Activated T-helper 1 cell treated with anti-CD3 and anti-CD28 coated beads, Interleukin-12 subunit alpha, Interleukin-12 subunit beta, Interleukin-2, Interleukin-4 antibody, amounts not matched to agents 30 ng/mL and 10 ng/mL and 1 ng/mL, durations not matched to agents 14 hours and 24 hours and 36 hours (primary cell): Measurements from ENCODE around the gene MSI1. TPM values are rescaled to one million over a fixed set of nuclear protein-coding genes. Genes with fewer than 3 reads are reported as not detected.
"Not testable (repeated sequence)": the region's sequence is repeated elsewhere in the genome, so short reads cannot be mapped to it uniquely, and the experiment has no call there.

Experiments used
- DNase-seq: peaks from one replicate; pipeline ENCODE4 v3.0.0; 2021; ENCODE audit warnings: low spot score
- H3K27ac Mint-ChIP-seq: one replicate; pipeline ENCODE4 v1.8.0; 2021; ENCODE audit warnings: mild to moderate bottlenecking, mixed read lengths
- H3K27me3 Mint-ChIP-seq: one replicate; pipeline ENCODE4 v1.8.0; 2022; ENCODE audit warnings: mild to moderate bottlenecking, moderate library complexity, mixed read lengths; ENCODE audit not compliant: insufficient read depth
- H3K36me3 Mint-ChIP-seq: one replicate; pipeline ENCODE4 v1.8.0; 2021; ENCODE audit warnings: low read depth, mixed read lengths
- H3K4me1 Mint-ChIP-seq: one replicate; pipeline ENCODE4 v1.8.0; 2021; ENCODE audit warnings: low read depth, mixed read lengths
- H3K4me3 Mint-ChIP-seq: one replicate; pipeline ENCODE4 v1.8.0; 2021; ENCODE audit warnings: mild to moderate bottlenecking, moderate library complexity, mixed read lengths
- H3K9me3 Mint-ChIP-seq: one replicate; pipeline ENCODE4 v1.8.0; 2021; ENCODE audit warnings: mixed read lengths
- intact Hi-C: fragments of 100-400 bp; cut with micrococcal nuclease; formaldehyde crosslinking; loops from one replicate; pipeline ENCODE4 v1.15.1; 2024
- total RNA-seq: library from RNA; stranded (reverse); gene quantifications from 2 replicates; pipeline ENCODE4 v1.2.3, GENCODE V29; 2022

Gene MSI1
- total RNA-seq, 1 donor from 2014 or later: not detected

DNA sequence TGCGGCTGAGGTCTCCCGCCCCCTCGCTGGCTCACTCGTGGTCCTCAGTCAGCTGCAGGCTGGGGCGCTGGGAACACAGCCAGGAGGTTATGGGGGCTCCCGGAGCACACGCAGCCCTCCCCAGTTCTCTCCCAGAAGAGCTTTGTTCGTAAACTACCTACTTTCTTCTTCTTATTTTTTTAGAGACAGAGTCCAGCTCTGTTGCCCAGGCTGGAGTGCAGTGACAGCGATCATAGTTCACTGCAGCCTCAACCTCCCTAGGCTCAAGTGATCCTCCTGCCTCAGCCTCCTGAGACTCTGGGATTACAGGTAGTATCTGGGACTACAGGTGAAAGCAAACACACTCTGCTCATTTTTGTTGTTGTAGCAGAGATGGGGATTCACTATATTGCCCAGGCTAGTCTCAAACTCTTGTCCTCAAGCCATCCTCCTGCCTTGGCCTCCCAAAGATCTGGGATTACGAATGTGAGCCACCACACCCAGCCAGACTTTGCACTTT, 25.9 kb downstream of the MSI1 start:
- Mint-ChIP-seq H3K27ac (no peak overlapping the region), H3K27me3 (peaks cover under 1% of the 10 kb centered on the region), H3K4me1 (no peaks in the 10 kb centered on the region), H3K36me3 (no peaks in the 10 kb centered on the region), H3K4me3 (no peak overlapping the region), H3K9me3 (peaks cover 5% of the 10 kb centered on the region)
- no peak for DNase-seq
- intact Hi-C loops: no loop called here

- intact Hi-C loops: no loop called here
Measured at GRCh38 chr12:120342175-120343038, 26.6 kb downstream of the MSI1 start.

GRCh38 chr12:120339256-120339655, 29.7 kb downstream of the MSI1 start:
- Mint-ChIP-seq H3K4me1 (no peaks in the 10 kb centered on the region), H3K27ac (no peak overlapping the region), H3K4me3 (no peak overlapping the region), H3K9me3 (peaks cover 27% of the 10 kb centered on the region), H3K36me3 (peaks cover 3% of the 10 kb centered on the region), H3K27me3 (peaks cover 7% of the 10 kb centered on the region)
- no peak for DNase-seq
- intact Hi-C loops: no loop called here

More at GRCh38 chr12:120342175-120343038, 26.6 kb downstream of the MSI1 start:
- Mint-ChIP-seq H3K9me3 (peaks cover 12% of the 10 kb centered on the region), H3K4me1 (no peaks in the 10 kb centered on the region), H3K4me3 (no peak overlapping the region), H3K36me3 (peaks cover 3% of the 10 kb centered on the region), H3K27me3 (peaks cover 6% of the 10 kb centered on the region), H3K27ac (no peak overlapping the region)
- DNase-seq: no peak

- Mint-ChIP-seq H3K9me3 (peaks cover 27% of the 10 kb centered on the region), H3K27me3 (peaks cover 12% of the 10 kb centered on the region), H3K36me3 (peaks cover 3% of the 10 kb centered on the region), H3K27ac (no peak overlapping the region), H3K4me3 (no peak overlapping the region), H3K4me1 (no peaks in the 10 kb centered on the region)
- no peak for DNase-seq
- intact Hi-C loops: no loop called here
Measured at GRCh38 chr12:120337730-120338129, 31.2 kb downstream of the MSI1 start.

DNA sequence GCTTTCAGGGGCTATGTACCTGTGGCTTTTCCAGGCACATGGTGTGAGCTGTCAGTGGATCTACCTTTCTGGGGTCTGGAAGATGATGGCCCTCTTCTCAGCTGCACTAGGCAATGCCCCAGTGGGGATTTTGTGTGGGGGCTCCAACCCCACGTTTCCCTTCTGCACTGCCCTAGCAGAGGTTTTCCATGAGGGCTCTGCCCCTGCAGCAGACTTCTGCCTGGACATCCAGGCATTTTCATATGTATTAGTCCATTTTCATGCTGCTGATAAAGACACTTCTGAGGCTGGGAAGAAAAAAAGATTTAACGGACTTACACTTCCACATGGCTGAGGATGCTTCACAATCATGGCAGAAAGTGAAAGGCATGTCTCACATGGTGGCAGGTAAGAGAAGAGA, 32.6 kb downstream of the MSI1 start:
- H3K4me3 Mint-ChIP-seq, intact Hi-C loops, H3K27ac Mint-ChIP-seq, H3K36me3 Mint-ChIP-seq, DNase-seq, H3K4me1 Mint-ChIP-seq: not testable (repeated sequence)
- peaks cover 12% of the 10 kb centered on the region for H3K27me3 Mint-ChIP-seq
- H3K9me3 Mint-ChIP-seq: peaks cover 27% of the 10 kb centered on the region

GRCh38 chr12:120335447-120335846, 33.5 kb downstream of the MSI1 start:
- not testable (repeated sequence) for H3K36me3 Mint-ChIP-seq

DNA sequence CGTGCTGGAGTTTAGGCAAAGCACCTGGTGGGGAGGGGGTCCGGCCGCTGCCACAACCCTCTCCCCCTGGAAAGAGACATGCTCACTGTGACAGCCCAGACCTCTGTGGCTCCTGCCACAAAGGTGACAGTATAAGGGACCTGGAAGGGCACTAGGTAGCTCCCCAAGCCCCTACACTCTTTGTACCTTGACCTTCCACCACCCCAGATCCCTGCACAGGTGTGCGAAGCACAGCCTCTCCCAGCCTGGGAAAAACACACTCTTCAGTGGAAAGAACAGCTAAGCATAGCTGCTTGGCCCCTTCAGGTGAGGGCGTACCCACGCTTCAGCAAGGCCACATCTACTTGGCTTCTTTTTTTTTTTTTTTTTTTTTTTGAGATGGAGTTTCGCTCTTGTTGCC, 36.4 kb downstream of the MSI1 start:
- Mint-ChIP-seq H3K27ac (no peak overlapping the region), H3K4me1 (no peaks in the 10 kb centered on the region), H3K27me3 (peaks cover 14% of the 10 kb centered on the region), H3K36me3 (no peaks in the 10 kb centered on the region), H3K4me3 (no peak overlapping the region), H3K9me3 (peaks cover 16% of the 10 kb centered on the region)
- intact Hi-C loops: no loop called here
- DNase-seq: no peak

More at GRCh38 chr12:120335447-120335846, 33.5 kb downstream of the MSI1 start:
- intact Hi-C loops, H3K27ac Mint-ChIP-seq, H3K4me1 Mint-ChIP-seq, H3K4me3 Mint-ChIP-seq, DNase-seq: not testable (repeated sequence)
- peaks cover 12% of the 10 kb centered on the region for H3K27me3 Mint-ChIP-seq
- H3K9me3 Mint-ChIP-seq: peaks cover 27% of the 10 kb centered on the region

GRCh38 chr12:120332041-120332440, 36.9 kb downstream of the MSI1 start:
- DNase-seq: no peak
- intact Hi-C loops: no loop called here
- no peak overlapping the region for H3K4me3 Mint-ChIP-seq
- H3K4me1 Mint-ChIP-seq: no peaks in the 10 kb centered on the region
- no peaks in the 10 kb centered on the region for H3K36me3 Mint-ChIP-seq
- H3K27me3 Mint-ChIP-seq: peaks cover 15% of the 10 kb centered on the region
- H3K9me3 Mint-ChIP-seq: peaks cover 13% of the 10 kb centered on the region
- H3K27ac Mint-ChIP-seq: no peak overlapping the region

DNA sequence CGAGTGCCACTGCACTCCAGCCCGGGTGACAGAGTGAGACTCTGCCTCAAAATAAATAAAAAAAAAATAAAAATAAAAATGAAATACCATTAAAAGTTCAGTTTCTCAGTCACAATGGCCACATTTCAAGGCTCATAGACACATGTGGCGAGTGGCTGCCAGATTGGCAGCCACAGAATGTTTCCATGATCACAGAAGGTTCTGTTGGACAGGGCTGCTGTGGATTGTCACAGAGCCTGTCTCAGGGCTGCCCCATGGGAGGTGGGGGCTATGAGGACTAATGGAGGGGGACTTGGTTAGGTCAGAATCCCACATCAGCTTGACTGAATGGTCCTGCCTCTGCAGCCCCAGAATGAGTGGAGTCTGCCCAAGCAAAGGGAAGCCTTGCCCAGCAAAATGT, 37.6 kb downstream of the MSI1 start:
- H3K4me3 Mint-ChIP-seq: no peak overlapping the region
- H3K27ac Mint-ChIP-seq: no peak overlapping the region
- no peaks in the 10 kb centered on the region for H3K36me3 Mint-ChIP-seq
- no peaks in the 10 kb centered on the region for H3K4me1 Mint-ChIP-seq
- DNase-seq: no peak
- peaks cover 7% of the 10 kb centered on the region for H3K9me3 Mint-ChIP-seq
- intact Hi-C loops: no loop called here
- H3K27me3 Mint-ChIP-seq: peaks cover 15% of the 10 kb centered on the region

- Mint-ChIP-seq H3K4me3 (no peak overlapping the region), H3K4me1 (peaks cover 11% of the 10 kb centered on the region), H3K27me3 (peaks cover 19% of the 10 kb centered on the region), H3K27ac (no peak overlapping the region), H3K36me3 (no peaks in the 10 kb centered on the region), H3K9me3 (no peaks in the 10 kb centered on the region)
- DNase-seq: no peak
- intact Hi-C loops: loop anchor here (5.0 kb wide), 1 partner anchor 319 kb away; no protein-coding TSS in a partner anchor
Measured at GRCh38 chr12:120328228-120328627, 40.7 kb downstream of the MSI1 start.

DNA sequence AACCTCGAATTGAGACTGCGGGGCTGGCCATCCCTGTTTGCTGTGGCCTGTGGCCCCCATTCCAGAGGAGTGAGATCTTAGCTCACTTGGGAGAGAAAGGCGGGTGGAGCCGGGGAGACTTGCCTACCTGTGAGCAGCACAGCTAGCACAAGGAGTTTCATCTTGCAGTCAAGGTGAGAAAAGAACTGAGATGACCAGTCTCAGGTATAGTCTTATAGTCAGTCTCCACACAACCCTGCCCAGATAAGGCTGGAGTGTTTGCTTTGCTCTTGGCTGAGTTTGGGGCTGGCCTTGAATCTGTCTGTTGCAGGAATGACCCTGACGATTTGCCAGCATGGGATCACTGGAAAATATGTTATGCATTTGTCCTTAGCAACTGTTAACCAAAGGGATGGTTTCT, 41.4 kb downstream of the MSI1 start, which contains the start of gene PLA2G1B:
Gene PLA2G1B (minus strand): TSS at position 187 of the 400 bp plus-strand sequence. CDS start 26 bp downstream, at position 161.
- Mint-ChIP-seq H3K4me3 (peak within 1 kb of the TSS; percentile 7), H3K4me1 (peaks cover 11% of the 10 kb centered on the region), H3K9me3 (no peaks in the 10 kb centered on the region), H3K27ac (no peak within 1 kb of the TSS), H3K36me3 (no peaks in the 10 kb centered on the region), H3K27me3 (peaks cover 17% of the 10 kb centered on the region)
- DNase-seq: no peak
- intact Hi-C loops: loop anchor here (5.0 kb wide), 1 partner anchor 320 kb away; no protein-coding TSS in a partner anchor

- Mint-ChIP-seq H3K27me3 (peaks cover 23% of the 10 kb centered on the region), H3K27ac (no peak overlapping the region), H3K4me1 (peaks cover 11% of the 10 kb centered on the region), H3K9me3 (no peaks in the 10 kb centered on the region), H3K36me3 (no peaks in the 10 kb centered on the region), H3K4me3 (peak overlapping the region; percentile 22)
- DNase-seq: no peak
- intact Hi-C loops: loop anchor here (1.0 to 5.0 kb wide), 9 partner anchors 8 to 390 kb away; partner anchors contain the start of genes COX6A1, MLEC, SIRT4 and SRSF9
Measured at GRCh38 chr12:120324841-120325417, 44.0 kb downstream of the MSI1 start.

GRCh38 chr12:120323772-120324171, 45.2 kb downstream of the MSI1 start:
- Mint-ChIP-seq H3K27me3 (peaks cover 24% of the 10 kb centered on the region), H3K9me3 (no peaks in the 10 kb centered on the region), H3K4me1 (peaks cover 11% of the 10 kb centered on the region), H3K27ac (no peak overlapping the region), H3K36me3 (no peaks in the 10 kb centered on the region), H3K4me3 (no peak overlapping the region)
- intact Hi-C loops: loop anchor here (2.0 kb wide), 5 partner anchors 21 to 391 kb away; partner anchors contain the start of genes COX6A1, MLEC, SIRT4 and SRSF9
- no peak for DNase-seq
